CD14-positive monocyte (primary cell): ENCODE measurements around the gene LRRC10B. TPM values are rescaled to one million over a fixed set of nuclear protein-coding genes. Genes with fewer than 3 reads are reported as not detected.

Source experiments
- DNase-seq, 3 donors: peaks; one replicate each; pipeline ENCODE4 v3.0.0-alpha.2; 2011 to 2022
- H2AFZ ChIP-seq: 2 replicates; pipeline ENCODE4 v1.6.0; 2012; ENCODE audit warnings: mild to moderate bottlenecking, low read depth, low read length, inconsistent platforms; ENCODE audit not compliant: insufficient read depth, poor library complexity, severe bottlenecking
- H3K27ac ChIP-seq, 2 donors: 1 replicate in 1 of 2; 2 replicates in 1 of 2; pipeline ENCODE4 v1.5.1; 2012 to 2013; ENCODE audit warnings: low read length in 2 of 2, control low read depth in 1 of 2, inconsistent platforms in 1 of 2, low read depth in 1 of 2, mild to moderate bottlenecking in 1 of 2
- H3K27me3 ChIP-seq, 2 donors: one replicate each; pipeline versions ENCODE4 v1.6.0 to v1.6.1; 2011 to 2013; ENCODE audit warnings: low read length in 2 of 2; ENCODE audit not compliant: control insufficient read depth in 2 of 2, insufficient read depth in 2 of 2
- H3K36me3 ChIP-seq, 2 donors: replicated peaks in 1 of 2; 1 replicate in 1 of 2; 2 replicates in 1 of 2; pipeline versions ENCODE4 v1.5.1 to v1.6.1; 2012 to 2013; ENCODE audit warnings: low read length in 2 of 2, control low read depth in 1 of 2, inconsistent platforms in 1 of 2, mild to moderate bottlenecking in 1 of 2; ENCODE audit not compliant: insufficient read depth in 2 of 2, control insufficient read depth in 1 of 2
- H3K4me1 ChIP-seq, 2 donors: 1 replicate in 1 of 2; 2 replicates in 1 of 2; pipeline versions ENCODE4 v1.5.1 to v1.6.1; 2012 to 2013; ENCODE audit warnings: low read length in 2 of 2, control low read depth in 1 of 2, inconsistent platforms in 1 of 2, mild to moderate bottlenecking in 1 of 2, moderate library complexity in 1 of 2; ENCODE audit not compliant: insufficient read depth in 2 of 2, control insufficient read depth in 1 of 2
- H3K4me2 ChIP-seq: replicated peaks from 2 replicates; pipeline ENCODE3; 2012; ENCODE audit warnings: low read length, moderate library complexity, mild to moderate bottlenecking; ENCODE audit not compliant: poor library complexity, severe bottlenecking; ENCODE audit errors: extremely low read depth
- H3K4me3 ChIP-seq, 3 experiments: fragments of 200-600 bp in 1 of 3; sonication (generic) in 1 of 3; replicated peaks in 1 of 3; 1 replicate in 2 of 3; 2 replicates in 1 of 3; pipeline ENCODE4 v1.5.1; 2011 to 2013; ENCODE audit warnings: low read length in 3 of 3, mild to moderate bottlenecking in 3 of 3, control low read depth in 2 of 3, low read depth in 2 of 3, inconsistent platforms in 1 of 3, moderate library complexity in 1 of 3
- H3K79me2 ChIP-seq: 2 replicates; pipeline ENCODE4 v1.6.0; 2012; ENCODE audit warnings: mild to moderate bottlenecking, control low read depth, inconsistent platforms, low read length, moderate library complexity; ENCODE audit not compliant: insufficient read depth
- H3K9ac ChIP-seq: 2 replicates; pipeline ENCODE4 v1.6.0; 2017; ENCODE audit warnings: low read length, mild to moderate bottlenecking; ENCODE audit not compliant: insufficient read depth, poor library complexity, severe bottlenecking
- H3K9me3 ChIP-seq, 2 donors: replicated peaks in 1 of 2; 1 replicate in 1 of 2; 2 replicates in 1 of 2; pipeline versions ENCODE4 v1.5.1 to v1.6.1; 2012 to 2013; ENCODE audit warnings: low read length in 2 of 2, control low read depth in 1 of 2; ENCODE audit not compliant: control insufficient read depth in 1 of 2, insufficient read depth in 1 of 2
- H4K20me1 ChIP-seq: 2 replicates; pipeline ENCODE4 v1.6.0; 2012; ENCODE audit warnings: mild to moderate bottlenecking, low read length, control low read depth, moderate library complexity; ENCODE audit not compliant: insufficient read depth
- H3K27ac Mint-ChIP-seq, 7 donors: one replicate each; pipeline ENCODE4 v1.8.0; 2020; ENCODE audit warnings: mild to moderate bottlenecking in 7 of 7, mixed read lengths in 7 of 7, moderate library complexity in 6 of 7, inconsistent platforms in 2 of 7
- H3K27me3 Mint-ChIP-seq, 3 donors: one replicate each; pipeline ENCODE4 v1.8.0; 2021 to 2022; ENCODE audit warnings: low read depth in 3 of 3, mild to moderate bottlenecking in 3 of 3, mixed read lengths in 3 of 3, moderate library complexity in 3 of 3, inconsistent platforms in 1 of 3
- H3K36me3 Mint-ChIP-seq, 2 donors: one replicate each; pipeline ENCODE4 v1.8.0; 2020; ENCODE audit warnings: mixed read lengths in 2 of 2, inconsistent platforms in 1 of 2, mild to moderate bottlenecking in 1 of 2
- H3K4me1 Mint-ChIP-seq: one replicate; pipeline ENCODE4 v1.8.0; 2020; ENCODE audit warnings: mild to moderate bottlenecking, mixed read lengths
- H3K4me3 Mint-ChIP-seq, 2 donors: one replicate each; pipeline ENCODE4 v1.8.0; 2020; ENCODE audit warnings: mild to moderate bottlenecking in 2 of 2, mixed read lengths in 2 of 2, moderate library complexity in 1 of 2
- H3K9me3 Mint-ChIP-seq, 7 donors: one replicate each; pipeline ENCODE4 v1.8.0; 2020 to 2022; ENCODE audit warnings: mixed read lengths in 7 of 7, mild to moderate bottlenecking in 6 of 7, moderate library complexity in 6 of 7, inconsistent platforms in 2 of 7
- WGBS: methylation state at CpG from one replicate; pipeline ENCODE4 v1.1.5; 2013; ENCODE audit warnings: missing lambda C conversion rate; ENCODE audit not compliant: insufficient coverage; 5-methylcytosine and 5-hydroxymethylcytosine counted together
- intact Hi-C, 2 donors: fragments of 100-400 bp; cut with micrococcal nuclease; formaldehyde crosslinking; loops; one replicate each; pipeline versions ENCODE4 v1.15.0 to v1.15.1; 2023
- polyA plus RNA-seq, 3 donors: library from polyadenylated mRNA; depleted of rRNA in 1 of 3; unstranded in 2 of 3; stranded (reverse) in 1 of 3; fragments of 300-500 nt in 2 of 3; fragments of >200 nt in 1 of 3; fragmentation: Illumina TruSeq in 2 of 3; gene quantifications; 1 replicate in 2 of 3; 2 replicates in 1 of 3; pipeline ENCODE4 v1.2.3, GENCODE V29; 2012 to 2021
- TF ChIP-seq, protein P1 (sequence below): fragments of 200-600 bp; IDR thresholded peaks from one replicate; pipeline ENCODE4 v1.8.0; 2022; ENCODE audit warnings: antibody characterized with exemption, mild to moderate bottlenecking

LRRC10B gene
- polyA plus RNA-seq, 3 donors = not detected

DNA sequence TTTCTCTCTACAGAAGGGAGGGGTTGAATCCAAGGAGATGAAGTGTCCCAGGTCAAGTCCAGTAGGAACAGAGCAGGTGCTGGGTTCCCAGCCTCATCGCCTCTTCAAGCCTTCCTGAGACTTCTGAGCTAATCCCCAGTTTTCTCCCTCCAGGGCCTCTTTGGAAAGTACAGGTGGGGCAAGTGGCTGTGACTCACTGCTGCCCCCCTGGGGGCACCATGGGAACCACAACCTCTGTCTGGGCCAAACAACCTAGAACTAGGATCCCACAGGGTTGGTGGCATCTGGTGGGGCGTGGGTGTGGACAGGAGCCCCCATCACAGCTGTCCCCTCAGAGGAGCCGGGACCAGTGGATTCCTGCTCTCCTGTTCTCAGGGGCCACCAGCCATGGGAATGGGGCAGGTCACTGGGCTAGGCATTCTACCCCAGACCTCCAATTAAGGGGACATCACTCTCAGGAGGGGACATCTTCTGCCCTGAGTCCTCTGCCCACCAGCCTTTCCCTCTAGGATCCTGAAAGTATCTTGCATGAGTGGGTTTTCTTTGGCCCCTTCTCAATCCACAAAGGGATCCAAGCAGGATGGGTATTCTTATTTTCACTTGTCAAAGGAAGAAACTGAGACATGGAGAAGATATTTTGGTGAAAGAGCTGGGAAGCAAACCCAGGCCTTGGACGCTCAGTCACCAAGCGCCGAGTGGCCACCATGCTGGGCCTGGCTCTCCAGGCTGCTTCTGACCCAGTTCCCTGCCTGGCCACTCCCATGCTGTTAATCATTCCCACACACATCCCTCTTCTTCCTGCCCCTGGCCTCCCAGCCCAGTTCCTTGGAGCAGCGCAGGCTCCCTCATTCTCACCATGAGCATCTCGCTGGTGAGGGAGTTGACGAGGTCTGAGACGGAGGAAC is 23.8 kb downstream of the LRRC10B start:
- DNase-seq = peak; percentile 12 to 31 (median 24)
- no peak overlapping the region for H3K27ac Mint-ChIP-seq

DNA sequence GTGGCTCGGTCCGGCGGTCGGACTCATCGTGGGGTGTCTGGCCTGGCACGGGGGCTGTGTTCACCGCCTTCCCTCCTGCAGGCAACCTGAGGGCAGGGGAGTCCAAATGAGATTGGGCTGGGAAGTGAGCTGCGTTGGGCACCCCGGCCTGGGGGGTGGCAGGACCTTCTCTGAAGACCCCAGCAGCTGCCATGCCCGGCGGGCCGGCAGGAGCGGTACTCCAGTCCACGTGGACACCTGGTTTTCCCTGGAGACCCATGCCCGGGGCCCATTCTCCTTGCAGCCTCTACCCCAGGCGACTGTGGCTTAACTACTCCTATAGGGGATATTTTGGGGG is 24.5 kb downstream of the LRRC10B start:
- Mint-ChIP-seq H3K27ac (no peak overlapping the region), H3K36me3 (no peaks in the 10 kb centered on the region), H3K9me3 (peaks cover 0 to 2% (median 0%) of the 10 kb centered on the region in 7 donors), H3K4me1 (no peaks in the 10 kb centered on the region), H3K4me3 (no peak overlapping the region), H3K27me3 (peaks cover 0 to 19% (median 7%) of the 10 kb centered on the region in 3 donors)
- Histone ChIP-seq H3K27me3 (no peaks in the 10 kb centered on the region), H3K36me3 (no peaks in the 10 kb centered on the region), H3K4me1 (no peaks in the 10 kb centered on the region), H3K9ac (no peak overlapping the region), H3K79me2 (no peaks in the 10 kb centered on the region), H3K9me3 (no peaks in the 10 kb centered on the region), H4K20me1 (no peaks in the 10 kb centered on the region), H2AFZ (no peak overlapping the region), H3K27ac (no peak overlapping the region), H3K4me3 (no peak overlapping the region), H3K4me2 (no peak overlapping the region)
- TF ChIP-seq, protein P1, sequence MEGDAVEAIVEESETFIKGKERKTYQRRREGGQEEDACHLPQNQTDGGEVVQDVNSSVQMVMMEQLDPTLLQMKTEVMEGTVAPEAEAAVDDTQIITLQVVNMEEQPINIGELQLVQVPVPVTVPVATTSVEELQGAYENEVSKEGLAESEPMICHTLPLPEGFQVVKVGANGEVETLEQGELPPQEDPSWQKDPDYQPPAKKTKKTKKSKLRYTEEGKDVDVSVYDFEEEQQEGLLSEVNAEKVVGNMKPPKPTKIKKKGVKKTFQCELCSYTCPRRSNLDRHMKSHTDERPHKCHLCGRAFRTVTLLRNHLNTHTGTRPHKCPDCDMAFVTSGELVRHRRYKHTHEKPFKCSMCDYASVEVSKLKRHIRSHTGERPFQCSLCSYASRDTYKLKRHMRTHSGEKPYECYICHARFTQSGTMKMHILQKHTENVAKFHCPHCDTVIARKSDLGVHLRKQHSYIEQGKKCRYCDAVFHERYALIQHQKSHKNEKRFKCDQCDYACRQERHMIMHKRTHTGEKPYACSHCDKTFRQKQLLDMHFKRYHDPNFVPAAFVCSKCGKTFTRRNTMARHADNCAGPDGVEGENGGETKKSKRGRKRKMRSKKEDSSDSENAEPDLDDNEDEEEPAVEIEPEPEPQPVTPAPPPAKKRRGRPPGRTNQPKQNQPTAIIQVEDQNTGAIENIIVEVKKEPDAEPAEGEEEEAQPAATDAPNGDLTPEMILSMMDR = no peak
- no peak for DNase-seq
- 92% methylated on average over 9 of the region's 16 CpGs for WGBS
- intact Hi-C loops = no loop called here

More for the DNA sequence above, 23.8 kb downstream of the LRRC10B start:
- Mint-ChIP-seq H3K4me1 (no peaks in the 10 kb centered on the region), H3K9me3 (peaks cover 0 to 2% (median 0%) of the 10 kb centered on the region in 7 donors), H3K36me3 (no peaks in the 10 kb centered on the region), H3K4me3 (no peak overlapping the region), H3K27me3 (peaks cover 2 to 19% (median 3%) of the 10 kb centered on the region in 3 donors)
- H3K4me2 ChIP-seq = no peak overlapping the region
- H4K20me1 ChIP-seq = no peaks in the 10 kb centered on the region
- H3K9ac ChIP-seq = no peak overlapping the region
- no peaks in the 10 kb centered on the region for H3K27me3 ChIP-seq
- no peaks in the 10 kb centered on the region for H3K4me1 ChIP-seq
- no peak overlapping the region for H3K4me3 ChIP-seq
- H3K79me2 ChIP-seq = no peaks in the 10 kb centered on the region
- no peak overlapping the region for H2AFZ ChIP-seq
- H3K36me3 ChIP-seq = no peaks in the 10 kb centered on the region
- TF ChIP-seq, protein P1 = peak; percentile 95
- WGBS = 78% methylated on average over 7 of the region's 10 CpGs
- no peaks in the 10 kb centered on the region for H3K9me3 ChIP-seq
- intact Hi-C loops = no loop called here
- H3K27ac ChIP-seq = no peak overlapping the region
